HepG2 (cell line): ENCODE results near the gene COG5. TPM values are rescaled to one million over a fixed set of nuclear protein-coding genes. Genes with fewer than 3 reads are reported as not detected.

ENCODE experiments used
- ATAC-seq: fragments of 200-7000 bp; cut with Tn5 transposase; 3 replicates; pipeline ENCODE4 v1.9.1; 2020; ENCODE audit warnings: mild to moderate bottlenecking, moderate library complexity
- BruUV-seq: library from RNA; stranded (reverse); fragments of 400-500 nt; replicated peaks from 2 replicates; lab custom pipeline; 2021; lab: Mats Ljungman, UMichigan
- CTCF ChIA-PET: fragments of 300-600 bp; formaldehyde crosslinking; extraction: SDS; loops from one replicate; lab custom pipeline; 2021; ENCODE audit warnings: low total read pairs, inconsistent platforms, low intra/inter-chr PET ratio; lab: Yijun Ruan, JAX
- POLR2A ChIA-PET: fragments of 350-600 bp; sonication (Branson Sonifier 250); formaldehyde crosslinking; loops from one replicate; lab custom pipeline; 2020; ENCODE audit warnings: antibody characterized with exemption, inconsistent platforms; lab: Yijun Ruan, JAX
- DNase-seq: peaks from one replicate; pipeline ENCODE4 v3.0.0-alpha.2; 2015; ENCODE audit warnings: low spot score
- FAIRE-seq: peaks from 3 replicates; lab custom pipeline; 2011; peaks lifted over from hg19 to GRCh38; lab: Jason Lieb, UNC
- H2AFZ ChIP-seq: one replicate; pipeline ENCODE4 v1.6.1; 2011; ENCODE audit warnings: low read length, inconsistent platforms
- H3K27ac ChIP-seq: fragments of 300-600 bp; 3 replicates; pipeline ENCODE4 v1.8.0; 2011; ENCODE audit warnings: mixed run types, mild to moderate bottlenecking, mixed read lengths, low read length, inconsistent platforms; ENCODE audit not compliant: insufficient read depth; ENCODE audit errors: extremely low read length
- H3K27me3 ChIP-seq, 2 experiments: fragments of 200-600 bp in 1 of 2; 2 replicates in 1 of 2; 3 replicates in 1 of 2; pipeline versions ENCODE4 v1.6.0 to v1.8.0; 2011; ENCODE audit warnings: low read length in 2 of 2, mild to moderate bottlenecking in 2 of 2, moderate library complexity in 2 of 2, inconsistent platforms in 1 of 2; ENCODE audit not compliant: insufficient read depth in 2 of 2, control insufficient read depth in 1 of 2
- H3K36me3 ChIP-seq, 2 experiments: fragments of 200-600 bp in 1 of 2; replicated peaks in 1 of 2; 2 replicates in 1 of 2; 3 replicates in 1 of 2; pipeline versions ENCODE4 v1.5.1 to v1.8.0; 2011; ENCODE audit warnings: low read length in 2 of 2, inconsistent platforms in 1 of 2; ENCODE audit not compliant: insufficient read depth in 2 of 2, control insufficient read depth in 1 of 2
- H3K4me1 ChIP-seq: 2 replicates; pipeline ENCODE4 v1.5.1; 2012; ENCODE audit warnings: low read length, inconsistent platforms; ENCODE audit not compliant: insufficient read depth
- H3K4me2 ChIP-seq: 2 replicates; pipeline ENCODE4 v1.6.0; 2011; ENCODE audit warnings: low read depth, low read length, inconsistent platforms
- H3K4me3 ChIP-seq, 3 experiments: fragments of 200-600 bp in 1 of 3; sonication (generic), shearing (Covaris generic) in 1 of 3; replicated peaks in 1 of 3; 2 replicates each; pipeline ENCODE4 v1.5.1; 2011 to 2016; ENCODE audit warnings: low read length in 3 of 3, inconsistent platforms in 2 of 3, low read depth in 2 of 3, mild to moderate bottlenecking in 2 of 3, control low read depth in 1 of 3, mixed read lengths in 1 of 3; ENCODE audit not compliant: insufficient read depth in 1 of 3
- H3K79me2 ChIP-seq: one replicate; pipeline ENCODE4 v1.6.1; 2011; ENCODE audit warnings: low read length, inconsistent platforms; ENCODE audit not compliant: insufficient read depth
- H3K9ac ChIP-seq: 2 replicates; pipeline ENCODE4 v1.6.0; 2011; ENCODE audit warnings: mild to moderate bottlenecking, low read depth, low read length, inconsistent platforms; ENCODE audit not compliant: insufficient read depth
- H3K9me3 ChIP-seq: 2 replicates; pipeline ENCODE4 v1.5.1; 2012; ENCODE audit warnings: mild to moderate bottlenecking, low read length
- H4K20me1 ChIP-seq: 2 replicates; pipeline ENCODE4 v1.6.0; 2011; ENCODE audit warnings: inconsistent platforms, mild to moderate bottlenecking, low read length, moderate library complexity; ENCODE audit not compliant: insufficient read depth
- DR1 ChIP-seq: sonication (generic); formaldehyde crosslinking; IDR thresholded peaks from 2 replicates; pipeline ENCODE4 v1.8.0; 2021; ENCODE audit warnings: mild to moderate bottlenecking, missing genetic modification reagents, inconsistent platforms
- GATA4 ChIP-seq: sonication (generic); IDR thresholded peaks from 2 replicates; pipeline ENCODE4 v1.6.1; 2016; ENCODE audit warnings: antibody characterized with exemption, low read depth, borderline replicate concordance
- HOXA7 ChIP-seq: sonication (generic); formaldehyde crosslinking; IDR thresholded peaks from 2 replicates; pipeline ENCODE4 v1.8.1; 2022; ENCODE audit warnings: mild to moderate bottlenecking, missing genetic modification reagents, moderate library complexity
- IKZF1 ChIP-seq: fragments of 450-650 bp; IDR thresholded peaks from 2 replicates; pipeline ENCODE4 v1.7.1; 2016
- NFIC ChIP-seq: IDR thresholded peaks from 2 replicates; pipeline ENCODE4 v1.6.1; 2012; ENCODE audit warnings: mild to moderate bottlenecking, low read length, inconsistent platforms
- SETDB1 ChIP-seq: sonication (generic); formaldehyde crosslinking; IDR thresholded peaks from 2 replicates; pipeline ENCODE4 v1.5.1; 2020; ENCODE audit warnings: missing genetic modification reagents, mild to moderate bottlenecking, borderline replicate concordance
- SNAI1 ChIP-seq: sonication (generic); formaldehyde crosslinking; IDR thresholded peaks from 2 replicates; pipeline ENCODE4 v1.5.0; 2020; ENCODE audit warnings: mild to moderate bottlenecking, missing genetic modification reagents, borderline replicate concordance
- TBP ChIP-seq: sonication (generic); formaldehyde crosslinking; IDR thresholded peaks from 2 replicates; pipeline ENCODE4 v1.5.0; 2020; ENCODE audit warnings: missing genetic modification reagents
- TEAD2 ChIP-seq: sonication (generic); formaldehyde crosslinking; IDR thresholded peaks from 2 replicates; pipeline ENCODE4 v1.9.0; 2021; ENCODE audit warnings: missing genetic modification reagents
- ZFP82 ChIP-seq: sonication (generic); formaldehyde crosslinking; IDR thresholded peaks from 2 replicates; pipeline ENCODE4 v1.5.1; 2020; ENCODE audit warnings: mild to moderate bottlenecking, missing genetic modification reagents, borderline replicate concordance
- ZNF205 ChIP-seq: IDR thresholded peaks from 2 replicates; pipeline ENCODE4 v1.6.1; 2018; ENCODE audit warnings: missing biosample characterization, missing genetic modification reagents
- ZNF276 ChIP-seq: sonication (generic); formaldehyde crosslinking; IDR thresholded peaks from 2 replicates; pipeline ENCODE4 v1.4.0; 2020; ENCODE audit warnings: mild to moderate bottlenecking, low read depth, missing genetic modification reagents
- ZNF432 ChIP-seq: sonication (generic); formaldehyde crosslinking; IDR thresholded peaks from 2 replicates; pipeline ENCODE4 v1.5.0; 2020; ENCODE audit warnings: missing genetic modification reagents, mild to moderate bottlenecking, borderline replicate concordance
- ZNF768 ChIP-seq: sonication (generic); formaldehyde crosslinking; IDR thresholded peaks from 2 replicates; pipeline ENCODE4 v1.4.0; 2020; ENCODE audit warnings: missing genetic modification reagents
- ZNF782 ChIP-seq: sonication (generic); formaldehyde crosslinking; IDR thresholded peaks from 2 replicates; pipeline ENCODE4 v1.4.0; 2020; ENCODE audit warnings: missing genetic modification reagents, mild to moderate bottlenecking, borderline replicate concordance
- ZNF788 ChIP-seq: sonication (generic); formaldehyde crosslinking; IDR thresholded peaks from 2 replicates; pipeline ENCODE4 v1.5.0; 2020; ENCODE audit warnings: mild to moderate bottlenecking, missing genetic modification reagents, borderline replicate concordance
- WGBS: methylation state at CpG from one replicate; pipeline ENCODE4 v1.1.6; 2017; ENCODE audit warnings: low lambda C conversion rate; 5-methylcytosine and 5-hydroxymethylcytosine counted together
- in situ Hi-C: cut with HindIII; loops from 2 replicates; pipeline ENCODE4 v1.10.0; 2017; ENCODE audit warnings: low pct_unique_long_range_greater_than_20kb; ENCODE audit not compliant: extremely low pct_ligation_motif_present
- intact Hi-C: fragments of 100-400 bp; cut with micrococcal nuclease; formaldehyde crosslinking; loops from one replicate; pipeline ENCODE4 v1.10.0; 2022; ENCODE audit not compliant: unreplicated experiment
- polyA plus RNA-seq, 8 experiments: library from polyadenylated mRNA; depleted of rRNA in 3 of 8; stranded (reverse) in 7 of 8; unstranded in 1 of 8; fragments of >200 nt; fragmentation: Illumina TruSeq in 4 of 8; extraction: Trizol in 4 of 8; gene quantifications; 2 replicates each; pipeline versions ENCODE4 v1.2.1 to v1.2.3, GENCODE V29; 2011 to 2016; ENCODE audit warnings: low read depth in 4 of 8, missing spikeins in 1 of 8, mixed read lengths in 1 of 8; ENCODE audit not compliant: insufficient read depth in 1 of 8
- total RNA-seq, 5 experiments: library from RNA; depleted of rRNA; stranded (reverse); fragments of >200 nt; fragmentation: Illumina TruSeq; extraction: Trizol; gene quantifications; 2 replicates each; pipeline ENCODE4 v1.2.3, GENCODE V29; 2016; ENCODE audit warnings: low read depth in 1 of 5

COG5 gene
- total and polyA plus RNA-seq, 2 of the 13 experiments (the other 11 are each of a cell fraction or from before 2014, with no cell fraction given) = 20.4 to 31.3 TPM

GRCh38 chr7:107605218-107605815 lies 41.6 kb upstream of the COG5 start (continued):
- no peak for TF ChIP-seq ZNF788 (CRISPR knock-in tag)
- no peak for TF ChIP-seq DR1 (CRISPR knock-in tag)
- TF ChIP-seq GATA4 = no peak
- TF ChIP-seq HOXA7 (CRISPR knock-in tag) = no peak
- TF ChIP-seq TEAD2 (CRISPR knock-in tag) = no peak
- TF ChIP-seq IKZF1 = no peak
- no peak for TF ChIP-seq ZNF205 (CRISPR knock-in tag)
- no peak for TF ChIP-seq SETDB1
- no peak for TF ChIP-seq SNAI1 (CRISPR knock-in tag)

GRCh38 chr7:107600816-107601215 lies 37.1 kb upstream of the COG5 start:
- Histone ChIP-seq H3K27me3 (no peaks in the 10 kb centered on the region), H3K4me1 (peaks cover 11% of the 10 kb centered on the region; the same call in 1 of the 2 replicates), H3K36me3 (no peaks in the 10 kb centered on the region; a peak in 2 of 5 replicates), H3K4me2 (no peak overlapping the region), H3K9ac (no peak overlapping the region), H2AFZ (no peak overlapping the region), H3K4me3 (no peak overlapping the region), H4K20me1 (no peaks in the 10 kb centered on the region), H3K79me2 (no peaks in the 10 kb centered on the region), H3K27ac (no peak overlapping the region), H3K9me3 (no peaks in the 10 kb centered on the region)
- FAIRE-seq (no peak), ATAC-seq (no peak), DNase-seq (no peak)
- CTCF ChIA-PET = no interaction called here
- POLR2A ChIA-PET = no interaction called here
- in situ Hi-C loops = no loop called here
- no TSS peak for BruUV-seq
- 99% methylated on average over 2 of the region's 2 CpGs for WGBS
- intact Hi-C loops = no loop called here
- no peak for TF ChIP-seq ZNF782 (CRISPR knock-in tag)
- TF ChIP-seq ZNF432 (CRISPR knock-in tag) = no peak
- no peak for TF ChIP-seq TBP (CRISPR knock-in tag)
- no peak for TF ChIP-seq ZFP82
- no peak for TF ChIP-seq NFIC
- no peak for TF ChIP-seq ZNF768 (CRISPR knock-in tag)
- no peak for TF ChIP-seq ZNF276 (CRISPR knock-in tag)
